Uterus (tissue), 4 donors: ENCODE data around the gene QPCT. TPM values are rescaled to one million over a fixed set of nuclear protein-coding genes. Genes with fewer than 3 reads are reported as not detected.

Source experiments
- DNase-seq, 2 donors: peaks; one replicate each; pipeline ENCODE4 v3.0.0-alpha.2; 2019 to 2020
- H3K27ac ChIP-seq, 2 donors: fragments of 200-600 bp; sonication (generic); 1 replicate in 1 of 2; 2 replicates in 1 of 2; pipeline ENCODE4 v1.5.1; 2016 to 2018
- H3K27me3 ChIP-seq, 2 donors: fragments of 200-600 bp; sonication (generic); one replicate each; pipeline ENCODE4 v1.5.1; 2018 to 2019; ENCODE audit warnings: control low read depth in 1 of 2
- H3K36me3 ChIP-seq, 2 donors: fragments of 200-600 bp; sonication (generic); one replicate each; pipeline ENCODE4 v1.5.1; 2019; ENCODE audit warnings: control low read depth in 1 of 2
- H3K4me1 ChIP-seq, 2 donors: fragments of 200-600 bp; sonication (generic); one replicate each; pipeline ENCODE4 v1.5.1; 2018 to 2019; ENCODE audit warnings: control low read depth in 1 of 2
- H3K4me3 ChIP-seq, 2 donors: fragments of 200-600 bp; sonication (generic); 1 replicate in 1 of 2; 2 replicates in 1 of 2; pipeline ENCODE4 v1.5.1; 2018 to 2019; ENCODE audit warnings: mild to moderate bottlenecking in 1 of 2
- H3K9me3 ChIP-seq, 2 donors: fragments of 200-600 bp; sonication (generic); one replicate each; pipeline ENCODE4 v1.5.1; 2019; ENCODE audit warnings: control low read depth in 1 of 2
- CTCF ChIP-seq, 4 experiments: fragments of 200-600 bp in 2 of 4; fragments of 450-650 bp in 2 of 4; sonication (generic) in 2 of 4; IDR thresholded peaks; one replicate each; pipeline ENCODE4 v1.5.1; 2016 to 2019; ENCODE audit warnings: antibody characterized with exemption in 4 of 4, mild to moderate bottlenecking in 2 of 4, moderate library complexity in 1 of 4
- POLR2A ChIP-seq, 2 donors: fragments of 450-650 bp; IDR thresholded peaks; one replicate each; pipeline ENCODE4 v1.6.1; 2016; ENCODE audit warnings: antibody characterized with exemption in 2 of 2, mild to moderate bottlenecking in 1 of 2, moderate library complexity in 1 of 2
- intact Hi-C: fragments of 100-400 bp; cut with DNase I; formaldehyde crosslinking; loops from one replicate; pipeline ENCODE4 v1.15.1; 2023; ENCODE audit warnings: low total_unique reads
- total RNA-seq, 4 donors: library from RNA; depleted of rRNA in 3 of 4; stranded (reverse); fragments of >200 nt in 3 of 4; gene quantifications; one replicate each; pipeline versions ENCODE4 v1.1.0 to v1.2.4, GENCODE V29; 2014 to 2023
- donor health status: DM: yes; HTN: yes; CAD: no.

Gene QPCT
- total RNA-seq, 4 donors from 2014 or later, result 4.4 to 46.9 (median 8.7) TPM

- intact Hi-C loops, result no loop called here
- Histone ChIP-seq H3K27me3 (no peaks in the 10 kb centered on the region), H3K4me1 (no peaks in the 10 kb centered on the region), H3K27ac (no peak overlapping the region), H3K9me3 (no peaks in the 10 kb centered on the region), H3K36me3 (no peaks in the 10 kb centered on the region), H3K4me3 (no peak overlapping the region)
- TF ChIP-seq POLR2A (IDR thresholded peaks at IDR 0.05), result no peak
- no peak for TF ChIP-seq CTCF (IDR thresholded peaks at IDR 0.05)
- no peak for DNase-seq
Observed at GRCh38 chr2:37364351-37364750, 19.9 kb downstream of the QPCT start.

GRCh38 chr2:37365669-37366068 lies 21.2 kb downstream of the QPCT start:
- intact Hi-C loops, result no loop called here
- Histone ChIP-seq H3K9me3 (no peaks in the 10 kb centered on the region), H3K27me3 (no peaks in the 10 kb centered on the region), H3K27ac (no peak overlapping the region), H3K4me1 (no peaks in the 10 kb centered on the region), H3K4me3 (no peak overlapping the region), H3K36me3 (no peaks in the 10 kb centered on the region)
- TF ChIP-seq POLR2A (IDR thresholded peaks at IDR 0.05) (no peak), CTCF (IDR thresholded peaks at IDR 0.05) (no peak)
- DNase-seq, result no peak

- H3K27ac ChIP-seq, result no peak overlapping the region
- H3K27me3 ChIP-seq, result no peaks in the 10 kb centered on the region
- no peaks in the 10 kb centered on the region for H3K9me3 ChIP-seq
- intact Hi-C loops, result no loop called here
- TF ChIP-seq CTCF (IDR thresholded peaks at IDR 0.05), result no peak
- no peak for TF ChIP-seq POLR2A (IDR thresholded peaks at IDR 0.05)
- H3K36me3 ChIP-seq, result no peaks in the 10 kb centered on the region
- DNase-seq, result no peak
- no peak overlapping the region for H3K4me3 ChIP-seq
- no peaks in the 10 kb centered on the region for H3K4me1 ChIP-seq
Observed at GRCh38 chr2:37366773-37367172, 22.3 kb downstream of the QPCT start.

GRCh38 chr2:37367310-37367709 lies 22.9 kb downstream of the QPCT start:
- Histone ChIP-seq H3K4me3 (no peak overlapping the region), H3K9me3 (no peaks in the 10 kb centered on the region), H3K36me3 (no peaks in the 10 kb centered on the region), H3K27ac (no peak overlapping the region), H3K4me1 (no peaks in the 10 kb centered on the region), H3K27me3 (no peaks in the 10 kb centered on the region)
- TF ChIP-seq CTCF (IDR thresholded peaks at IDR 0.05) (no peak), POLR2A (IDR thresholded peaks at IDR 0.05) (no peak)
- no peak for DNase-seq
- intact Hi-C loops, result no loop called here

GRCh38 chr2:37367984-37368383 lies 23.6 kb downstream of the QPCT start:
- no peaks in the 10 kb centered on the region for H3K4me1 ChIP-seq
- intact Hi-C loops, result no loop called here
- DNase-seq, result no peak
- H3K9me3 ChIP-seq, result no peaks in the 10 kb centered on the region
- no peaks in the 10 kb centered on the region for H3K27me3 ChIP-seq
- H3K4me3 ChIP-seq, result no peak overlapping the region
- no peak overlapping the region for H3K27ac ChIP-seq
- H3K36me3 ChIP-seq, result no peaks in the 10 kb centered on the region
- TF ChIP-seq CTCF (IDR thresholded peaks at IDR 0.05) (no peak), POLR2A (IDR thresholded peaks at IDR 0.05) (no peak)
